ENCODE results near the gene PKNOX2.

Gene PKNOX2

GRCh38 chr11:125457814-125458343 is 293.3 kb downstream of the PKNOX2 start:
- DNase-seq: no peak

GRCh38 chr11:125460275-125460674 is 295.7 kb downstream of the PKNOX2 start:
- no peak for DNase-seq

- no peak for DNase-seq
Measured at GRCh38 chr11:125463590-125464269, 299.2 kb downstream of the PKNOX2 start.

DNA sequence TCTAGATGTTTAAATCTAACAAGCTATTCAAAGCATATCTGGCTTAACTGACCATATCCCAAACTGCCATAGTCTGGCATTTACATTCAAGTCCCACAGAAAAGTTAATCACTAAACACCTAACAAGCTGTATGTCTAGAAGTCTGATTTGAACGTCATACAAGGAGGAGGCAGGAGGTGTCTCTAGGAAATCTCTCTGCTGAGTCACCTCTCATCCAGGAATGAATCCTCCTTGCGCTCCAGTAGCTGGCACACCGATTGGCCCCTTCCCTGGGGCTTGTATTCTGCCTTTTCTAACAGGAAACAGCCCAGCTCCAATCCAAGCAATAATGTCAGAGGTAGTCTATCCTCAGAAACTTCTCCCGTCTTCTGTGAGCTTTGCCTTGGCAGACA is 299.7 kb downstream of the PKNOX2 start:
- DNase-seq: no peak

DNA sequence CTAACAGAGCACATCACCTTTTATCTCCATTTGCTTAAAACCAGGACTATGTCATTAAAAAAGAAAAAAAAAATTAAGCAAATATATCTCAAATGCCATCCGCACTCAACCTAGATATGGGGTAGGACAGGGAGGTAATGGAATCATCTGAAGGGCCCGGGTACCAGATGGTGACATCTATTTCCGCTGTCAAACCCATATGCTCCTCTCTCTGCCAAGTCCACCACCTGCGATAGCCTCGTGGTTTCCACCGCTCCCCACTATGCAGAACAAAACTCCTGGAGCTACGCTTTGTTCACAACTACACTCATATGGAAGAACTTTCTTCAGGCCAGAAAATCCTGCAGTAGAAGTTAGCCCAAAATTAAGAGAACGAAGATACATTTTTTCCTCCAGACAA is 300.1 kb downstream of the PKNOX2 start:
- no peak for DNase-seq

DNA sequence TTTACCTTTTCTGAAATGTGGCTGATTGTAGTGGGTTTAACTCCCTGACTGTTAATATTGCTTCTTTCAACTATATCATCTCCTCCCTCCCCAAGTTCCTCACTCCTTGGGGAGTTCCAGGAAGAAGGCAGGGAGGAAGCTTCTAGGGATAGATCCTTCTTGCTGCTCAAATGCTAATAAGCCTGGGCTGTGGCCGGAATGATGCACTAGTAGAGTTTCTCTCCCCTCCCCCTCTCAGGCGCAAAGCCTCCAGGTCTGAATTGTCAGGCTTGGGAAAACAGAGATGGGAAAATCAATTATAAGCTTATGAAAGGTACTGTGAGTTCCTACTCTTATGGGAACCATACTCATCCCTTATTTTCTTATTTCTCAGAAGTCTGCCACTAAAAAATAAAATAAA is 300.7 kb downstream of the PKNOX2 start:
- DNase-seq: no peak

GRCh38 chr11:125465701-125466100 is 301.1 kb downstream of the PKNOX2 start:
- DNase-seq: no peak

DNA sequence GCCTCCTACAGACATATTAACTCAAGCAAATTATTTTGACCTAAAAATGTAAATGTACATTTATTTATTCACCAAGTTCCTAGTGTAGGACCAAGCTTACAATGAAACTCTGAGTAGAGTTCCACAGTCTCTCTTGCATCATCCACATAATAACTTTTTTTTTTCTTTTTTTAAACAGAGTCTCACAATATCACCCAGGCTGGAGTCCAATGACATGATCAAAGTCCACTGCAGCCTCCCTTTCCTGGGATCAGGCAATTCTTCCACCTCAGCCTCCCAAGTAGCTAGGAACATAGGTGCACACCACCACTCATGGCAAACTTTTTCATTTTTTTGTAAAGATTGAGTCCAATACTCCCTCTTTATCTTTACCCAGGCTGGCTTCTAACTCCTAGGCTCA is 303.5 kb downstream of the PKNOX2 start:
- DNase-seq: no peak

DNA sequence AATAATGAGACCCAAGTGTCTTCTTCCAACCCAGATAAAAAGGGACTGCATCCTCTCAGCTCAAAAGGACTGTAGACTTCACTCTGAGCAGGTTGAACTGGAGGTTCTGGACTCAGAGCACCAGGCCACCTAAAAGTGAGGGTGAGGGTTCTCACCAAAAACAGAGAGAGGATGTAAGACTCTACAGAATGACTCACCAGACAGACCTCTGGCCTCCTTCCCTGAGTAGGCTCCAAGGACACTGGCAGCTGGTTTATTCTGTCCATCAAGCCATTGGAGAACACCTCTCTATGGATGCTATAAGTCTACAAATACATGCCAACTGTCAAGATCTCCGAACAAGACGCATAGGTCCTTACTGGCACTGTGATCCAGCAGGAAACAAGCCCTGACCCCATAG is 304.3 kb downstream of the PKNOX2 start:
- no peak for DNase-seq

GRCh38 chr11:125470355-125470754 is 305.8 kb downstream of the PKNOX2 start:
- no peak for DNase-seq

GRCh38 chr11:125476721-125477120 is 312.2 kb downstream of the PKNOX2 start:
- no peak for DNase-seq

DNA sequence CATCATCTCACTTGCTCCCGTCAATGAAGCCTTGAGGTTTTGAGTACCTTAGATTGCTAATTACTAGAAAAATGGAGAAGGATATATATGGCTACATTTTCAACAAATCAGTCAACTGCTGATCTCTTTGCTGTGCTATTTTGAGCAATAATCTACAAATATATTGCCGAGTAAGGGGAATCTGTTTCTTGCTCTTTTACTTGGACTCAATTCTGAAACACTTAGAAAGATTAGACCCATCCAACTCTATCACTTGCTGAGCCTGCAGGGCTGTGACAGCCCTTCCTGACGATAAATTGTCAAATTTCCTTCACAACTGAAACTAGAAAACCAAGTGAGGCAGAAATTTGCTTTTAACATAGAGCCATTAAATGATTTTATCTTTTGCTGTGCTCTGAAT is 314.6 kb downstream of the PKNOX2 start:
- no peak for DNase-seq

GRCh38 chr11:125481531-125481930 is 317.0 kb downstream of the PKNOX2 start:
- DNase-seq: no peak

Measured in NCI-H1436 (cell line).